HG03460 (cell line): ENCODE results near the gene PSMD2.
"Not testable (repeated sequence)": the region's sequence is repeated elsewhere in the genome, so short reads cannot be mapped to it uniquely, and the experiment has no call there.

Source experiments
- ATAC-seq: cut with Tn5 transposase; IDR thresholded peaks from one replicate; pipeline ENCODE4 v1.9.1; 2021; ENCODE audit not compliant: unreplicated experiment

Gene PSMD2

DNA sequence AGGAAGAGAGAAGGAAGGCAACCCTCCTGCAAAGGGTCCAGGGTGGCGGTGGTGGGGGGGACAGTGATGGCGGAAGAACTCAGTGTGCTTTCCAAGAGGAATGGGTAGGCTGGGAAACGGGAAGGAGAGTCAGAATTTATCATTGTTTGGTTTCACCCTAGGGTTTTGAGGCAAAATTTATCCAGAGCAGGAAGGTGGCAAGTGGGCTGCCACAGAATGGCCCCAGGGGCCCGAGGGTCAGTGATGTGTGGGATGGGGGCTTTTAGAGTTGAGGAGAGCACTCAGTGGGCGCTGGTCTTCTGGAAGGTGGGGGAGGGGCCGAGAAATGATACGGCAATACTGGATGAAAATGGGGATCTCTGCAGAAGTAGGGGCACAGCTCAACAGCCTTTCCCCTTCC is 38.9 kb downstream of the PSMD2 start:
- ATAC-seq = no peak

DNA sequence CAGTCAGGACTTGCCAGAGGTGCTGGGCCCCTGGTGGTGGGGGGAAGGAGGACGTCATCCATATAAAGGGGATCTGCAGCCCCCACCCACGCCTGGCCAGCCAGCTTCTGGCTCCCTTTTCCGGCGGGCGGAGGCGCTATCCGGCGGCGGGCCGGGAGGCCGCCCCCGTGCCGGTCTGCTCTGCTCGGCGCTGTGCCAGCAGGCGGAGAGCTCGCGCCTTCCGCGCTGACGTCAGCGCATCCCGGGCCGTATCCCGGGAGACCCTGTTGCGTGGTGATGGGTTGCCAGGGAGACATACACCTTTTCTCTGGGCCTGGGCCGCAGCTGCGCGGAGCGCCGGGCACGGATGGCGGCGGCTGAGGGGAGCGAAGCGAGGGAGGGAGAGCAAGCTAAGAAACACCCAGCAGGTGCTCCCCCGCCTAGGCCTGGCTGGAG is 39.5 kb downstream of the PSMD2 start:
- no peak for ATAC-seq

- no peak for ATAC-seq
Observed at GRCh38 chr3:184339001-184339400, 40.0 kb downstream of the PSMD2 start.

GRCh38 chr3:184339451-184340135 is 40.6 kb downstream of the PSMD2 start:
- not testable (repeated sequence) for ATAC-seq

GRCh38 chr3:184341925-184342324 is 42.9 kb downstream of the PSMD2 start:
- ATAC-seq = no peak

- no peak for ATAC-seq
Observed at GRCh38 chr3:184343200-184343876, 44.3 kb downstream of the PSMD2 start.

DNA sequence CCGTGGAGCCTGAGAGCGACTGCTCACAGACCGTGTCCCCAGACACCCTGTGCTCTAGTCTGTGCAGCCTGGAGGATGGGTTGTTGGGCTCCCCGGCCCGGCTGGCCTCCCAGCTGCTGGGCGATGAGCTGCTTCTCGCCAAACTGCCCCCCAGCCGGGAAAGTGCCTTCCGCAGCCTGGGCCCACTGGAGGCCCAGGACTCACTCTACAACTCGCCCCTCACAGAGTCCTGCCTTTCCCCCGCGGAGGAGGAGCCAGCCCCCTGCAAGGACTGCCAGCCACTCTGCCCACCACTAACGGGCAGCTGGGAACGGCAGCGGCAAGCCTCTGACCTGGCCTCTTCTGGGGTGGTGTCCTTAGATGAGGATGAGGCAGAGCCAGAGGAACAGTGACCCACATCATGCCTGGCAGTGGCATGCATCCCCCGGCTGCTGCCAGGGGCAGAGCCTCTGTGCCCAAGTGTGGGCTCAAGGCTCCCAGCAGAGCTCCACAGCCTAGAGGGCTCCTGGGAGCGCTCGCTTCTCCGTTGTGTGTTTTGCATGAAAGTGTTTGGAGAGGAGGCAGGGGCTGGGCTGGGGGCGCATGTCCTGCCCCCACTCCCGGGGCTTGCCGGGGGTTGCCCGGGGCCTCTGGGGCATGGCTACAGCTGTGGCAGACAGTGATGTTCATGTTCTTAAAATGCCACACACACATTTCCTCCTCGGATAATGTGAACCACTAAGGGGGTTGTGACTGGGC is 45.7 kb downstream of the PSMD2 start:
- ATAC-seq = no peak

DNA sequence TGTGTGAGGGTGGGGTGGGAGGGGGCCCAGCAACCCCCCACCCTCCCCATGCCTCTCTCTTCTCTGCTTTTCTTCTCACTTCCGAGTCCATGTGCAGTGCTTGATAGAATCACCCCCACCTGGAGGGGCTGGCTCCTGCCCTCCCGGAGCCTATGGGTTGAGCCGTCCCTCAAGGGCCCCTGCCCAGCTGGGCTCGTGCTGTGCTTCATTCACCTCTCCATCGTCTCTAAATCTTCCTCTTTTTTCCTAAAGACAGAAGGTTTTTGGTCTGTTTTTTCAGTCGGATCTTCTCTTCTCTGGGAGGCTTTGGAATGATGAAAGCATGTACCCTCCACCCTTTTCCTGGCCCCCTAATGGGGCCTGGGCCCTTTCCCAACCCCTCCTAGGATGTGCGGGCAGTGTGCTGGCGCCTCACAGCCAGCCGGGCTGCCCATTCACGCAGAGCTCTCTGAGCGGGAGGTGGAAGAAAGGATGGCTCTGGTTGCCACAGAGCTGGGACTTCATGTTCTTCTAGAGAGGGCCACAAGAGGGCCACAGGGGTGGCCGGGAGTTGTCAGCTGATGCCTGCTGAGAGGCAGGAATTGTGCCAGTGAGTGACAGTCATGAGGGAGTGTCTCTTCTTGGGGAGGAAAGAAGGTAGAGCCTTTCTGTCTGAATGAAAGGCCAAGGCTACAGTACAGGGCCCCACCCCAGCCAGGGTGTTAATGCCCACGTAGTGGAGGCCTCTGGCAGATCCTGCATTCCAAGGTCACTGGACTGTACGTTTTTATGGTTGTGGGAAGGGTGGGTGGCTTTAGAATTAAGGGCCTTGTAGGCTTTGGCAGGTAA is 46.5 kb downstream of the PSMD2 start:
- ATAC-seq = no peak

DNA sequence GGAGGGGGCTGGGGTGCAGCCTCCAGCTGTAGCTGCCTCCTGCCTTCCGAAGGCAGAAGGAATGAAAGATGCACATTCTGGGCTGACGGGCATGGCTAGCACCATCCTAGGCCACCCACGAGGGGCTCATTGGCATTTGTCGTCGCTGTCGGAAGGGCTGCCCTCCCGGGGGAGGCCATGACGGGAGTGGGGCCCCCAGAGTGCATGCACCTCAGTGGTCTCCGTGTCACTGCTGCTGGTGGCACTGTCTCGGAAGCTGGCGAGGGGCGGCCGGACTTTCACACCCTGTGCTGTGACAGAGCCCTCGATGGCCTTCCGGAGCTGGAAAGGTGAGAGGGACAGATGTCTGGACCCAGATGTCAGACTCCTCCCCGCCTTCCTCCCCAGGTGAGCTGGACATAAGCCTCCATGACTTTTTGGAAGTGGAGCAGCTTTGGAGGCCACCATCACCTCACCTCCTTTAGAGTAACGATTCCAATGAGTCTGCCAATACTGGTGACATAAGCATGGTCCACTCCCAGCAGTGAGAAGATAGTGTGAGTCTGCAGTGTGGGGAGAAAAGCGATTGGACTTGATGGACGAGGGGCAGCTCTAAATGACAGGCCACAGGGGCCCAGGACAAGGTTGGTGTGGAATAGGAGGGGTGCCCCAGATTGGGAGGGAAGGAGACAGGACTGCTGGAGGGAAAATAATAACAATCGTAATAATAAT is 47.6 kb downstream of the PSMD2 start:
- ATAC-seq = no peak

DNA sequence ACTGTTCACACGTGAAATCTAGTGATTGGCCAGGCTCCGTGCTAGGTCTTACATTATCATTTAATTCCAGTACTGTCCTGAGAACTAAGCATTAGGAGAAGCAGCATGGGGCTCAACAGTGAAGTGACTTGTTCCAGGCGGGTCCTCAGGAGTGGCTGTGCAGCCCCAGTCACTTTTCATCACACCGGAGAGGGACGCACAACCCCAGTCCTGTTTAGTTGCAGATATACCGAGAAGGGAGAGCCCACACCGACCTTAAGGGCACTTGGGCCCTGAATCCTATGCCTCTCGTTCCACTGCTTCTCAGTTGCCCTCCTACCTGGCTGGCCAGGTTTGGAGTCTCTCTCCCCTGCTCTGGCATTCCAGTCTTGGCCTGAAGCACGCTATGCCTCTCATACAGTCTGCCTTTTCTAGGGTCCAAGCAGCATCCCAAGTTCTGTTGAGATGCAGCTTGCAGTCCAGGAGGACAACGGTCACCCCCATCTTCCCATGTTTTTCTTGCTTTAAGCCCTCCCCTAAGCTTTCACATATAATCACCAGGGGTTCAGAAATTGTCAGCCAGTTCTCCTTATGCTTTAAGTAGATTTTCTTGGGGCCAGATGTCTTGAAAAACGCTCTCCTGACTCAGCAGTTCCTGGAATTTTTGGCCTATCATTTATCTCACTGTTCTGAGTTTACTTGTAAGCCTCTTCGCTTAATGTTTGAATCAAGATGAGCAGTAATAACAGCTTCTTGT is 48.4 kb downstream of the PSMD2 start:
- ATAC-seq = no peak

DNA sequence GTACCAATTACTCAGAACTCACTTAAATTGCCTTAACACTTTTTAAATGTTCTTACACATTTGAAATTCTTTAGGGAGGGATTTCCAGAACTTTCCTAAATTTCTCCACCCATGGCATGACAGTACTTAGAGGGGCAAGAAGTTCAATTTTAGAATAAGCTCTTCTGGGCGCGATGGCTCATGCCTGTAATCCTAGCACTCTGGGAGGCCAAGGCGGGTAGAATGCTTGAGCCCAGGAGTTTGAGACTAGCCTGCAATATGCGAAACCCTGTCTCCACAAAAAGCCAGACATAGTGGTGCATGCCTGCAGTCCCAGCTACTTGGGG is 49.0 kb downstream of the PSMD2 start:
- no peak for ATAC-seq

DNA sequence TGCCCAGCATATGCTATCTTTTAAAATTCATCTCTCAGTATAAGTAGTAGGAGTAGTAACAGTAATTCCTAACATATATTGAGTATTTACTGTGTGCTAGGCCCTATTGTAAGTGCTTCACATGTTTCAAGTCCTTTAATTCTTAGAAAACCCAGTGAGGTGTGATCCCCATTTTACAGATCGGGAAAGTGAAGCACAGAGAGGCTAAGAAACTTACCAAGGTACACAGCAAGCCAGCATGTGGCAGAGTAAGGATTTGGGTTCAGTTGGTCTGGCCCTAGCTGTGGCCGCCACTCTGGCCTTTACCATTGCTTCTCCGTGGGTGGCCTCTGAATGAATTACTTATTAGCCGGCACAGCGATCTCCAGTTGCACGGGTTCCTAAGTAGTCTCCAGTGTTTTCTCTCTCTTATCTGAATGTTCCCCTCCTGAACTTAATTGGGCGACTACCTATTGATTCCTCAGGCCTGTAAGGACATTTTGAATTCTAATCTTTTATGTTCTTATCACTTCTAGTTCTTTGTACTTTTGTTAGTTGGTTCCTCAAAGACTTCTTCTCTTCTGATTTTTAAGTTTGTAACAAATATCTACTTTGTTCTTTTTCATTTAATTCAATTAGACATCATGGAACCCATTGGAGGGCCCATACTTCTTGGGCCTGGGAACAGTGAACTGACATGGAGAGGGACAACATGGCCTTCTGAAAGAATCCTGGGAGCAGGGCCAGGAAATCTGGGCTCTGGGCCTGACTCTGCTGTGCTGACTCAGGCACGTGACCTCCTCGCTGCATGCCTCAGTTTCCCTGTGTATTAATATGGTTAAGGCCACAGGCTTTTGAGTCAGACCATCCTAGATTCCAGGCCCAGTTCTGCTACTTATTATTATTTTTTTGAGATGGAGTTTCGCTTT is 50.8 kb downstream of the PSMD2 start:
- ATAC-seq = no peak

GRCh38 chr3:184350618-184351017 is 51.6 kb downstream of the PSMD2 start:
- no peak for ATAC-seq

DNA sequence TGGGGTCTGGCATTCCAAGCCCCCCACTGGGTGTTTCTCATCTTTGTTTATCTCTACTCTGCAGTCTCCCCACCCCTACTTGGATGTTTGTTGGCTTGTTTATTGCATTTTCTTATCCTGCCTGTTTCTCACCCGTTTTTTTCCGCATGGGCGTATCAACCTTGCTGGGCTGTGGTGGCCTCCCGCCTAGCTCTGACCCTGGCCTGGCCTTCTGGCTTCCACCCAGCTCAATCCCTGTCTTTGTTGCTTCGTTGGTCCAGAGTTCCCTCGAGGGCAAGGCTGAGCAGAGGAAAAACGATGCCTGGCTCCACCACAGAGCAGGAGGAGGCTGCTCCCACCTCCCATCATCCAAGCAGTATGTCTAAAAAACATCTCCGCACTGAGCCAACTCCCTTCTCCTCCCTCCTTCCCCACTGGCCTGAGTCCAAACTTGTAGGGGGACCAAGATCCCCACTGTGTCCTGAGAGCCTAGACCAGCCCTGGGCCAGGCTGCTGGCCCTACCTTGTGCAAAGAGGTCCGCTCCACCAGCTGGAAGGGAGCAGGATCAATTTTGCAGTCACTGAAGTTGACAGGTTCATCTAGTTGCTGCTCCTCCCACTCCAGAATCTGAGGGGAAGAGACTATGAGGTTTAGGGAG is 52.6 kb downstream of the PSMD2 start:
- ATAC-seq = no peak

GRCh38 chr3:184352149-184352785 is 53.2 kb downstream of the PSMD2 start:
- no peak for ATAC-seq

DNA sequence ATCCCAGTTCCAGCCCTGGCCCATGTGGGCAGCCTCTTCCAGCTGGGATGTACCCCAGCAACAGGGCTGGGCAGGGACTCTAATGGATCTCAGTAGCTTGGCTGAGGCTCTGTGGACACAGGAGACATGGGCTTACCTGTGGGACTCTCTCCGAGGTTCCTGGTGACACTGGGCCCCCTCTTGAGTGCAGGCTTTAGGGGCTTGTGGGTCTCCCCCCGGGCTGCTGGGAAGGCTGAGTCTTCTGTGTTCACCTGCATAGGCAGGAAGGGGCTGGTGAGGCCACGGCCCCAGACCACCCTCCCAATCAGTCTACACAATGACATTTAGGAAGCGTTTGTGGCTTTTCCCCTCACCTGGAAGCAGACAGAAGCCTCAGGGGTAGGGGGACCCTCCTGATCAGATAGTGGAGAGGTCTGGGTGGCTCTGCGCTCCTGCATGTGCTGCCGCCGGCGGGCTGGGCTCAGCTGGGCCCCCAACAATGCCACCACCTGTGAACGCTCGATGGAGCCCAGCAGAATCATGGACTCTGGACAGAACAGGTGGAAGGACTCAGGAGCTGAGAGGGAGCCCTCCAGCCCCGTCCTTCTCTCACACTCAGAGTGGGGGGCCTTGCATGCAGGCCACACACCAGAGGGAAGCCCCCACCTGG is 54.0 kb downstream of the PSMD2 start:
- no peak for ATAC-seq

DNA sequence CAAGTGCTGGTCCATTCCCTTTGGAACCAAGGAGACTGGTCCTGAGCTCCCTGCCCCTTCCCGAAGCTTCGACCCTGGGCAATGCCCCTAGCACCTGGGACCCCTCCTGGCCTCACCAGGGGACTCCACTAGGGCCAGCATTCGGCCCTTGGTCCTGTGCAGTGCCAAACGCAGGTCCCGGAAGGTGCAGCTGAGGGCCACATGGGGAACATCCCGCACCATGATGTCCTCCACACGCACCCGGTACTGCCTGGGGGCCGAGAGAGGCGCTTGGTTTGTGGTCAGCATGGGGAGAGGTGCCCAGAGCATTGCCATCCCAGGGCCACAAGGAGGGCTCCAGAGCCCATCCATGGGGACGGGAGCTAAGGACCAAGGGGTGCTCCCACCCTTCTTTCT is 54.5 kb downstream of the PSMD2 start:
- ATAC-seq = no peak
